Fibroblast of the aortic adventitia (primary cell): ENCODE measurements around the gene CTNNAL1. TPM values are rescaled to one million over a fixed set of nuclear protein-coding genes. Genes with fewer than 3 reads are reported as not detected.

Experiments
- DNase-seq: peaks from one replicate; pipeline ENCODE4 v3.0.0-alpha.2; 2010; ENCODE audit warnings: low read depth
- H3K4me3 ChIP-seq: 2 replicates; pipeline ENCODE4 v1.5.1; 2011; ENCODE audit warnings: low read depth, mild to moderate bottlenecking, control low read depth, low read length, moderate library complexity
- CTCF ChIP-seq: IDR thresholded peaks from 2 replicates; pipeline ENCODE4 v1.5.1; 2011; ENCODE audit warnings: mild to moderate bottlenecking, low read length, control low read depth, inconsistent platforms; ENCODE audit not compliant: insufficient read depth
- total RNA-seq: library from RNA; depleted of rRNA; stranded (reverse); fragments of >200 nt; gene quantifications from 2 replicates; pipeline ENCODE4 v1.2.3, GENCODE V29; 2012; ENCODE audit warnings: low replicate concordance

The CTNNAL1 gene
- total RNA-seq, 1 donor = 89.8 TPM

GRCh38 chr9:108919517-108919916 is 93.8 kb downstream of the CTNNAL1 start:
- no peak overlapping the region for H3K4me3 ChIP-seq
- DNase-seq = no peak
- TF ChIP-seq CTCF = no peak

- no peak for TF ChIP-seq CTCF
- no peak for DNase-seq
- H3K4me3 ChIP-seq = no peak overlapping the region
These were observed 99.9 kb downstream of the CTNNAL1 start for GRCh38 chr9:108913391-108913790.

DNA sequence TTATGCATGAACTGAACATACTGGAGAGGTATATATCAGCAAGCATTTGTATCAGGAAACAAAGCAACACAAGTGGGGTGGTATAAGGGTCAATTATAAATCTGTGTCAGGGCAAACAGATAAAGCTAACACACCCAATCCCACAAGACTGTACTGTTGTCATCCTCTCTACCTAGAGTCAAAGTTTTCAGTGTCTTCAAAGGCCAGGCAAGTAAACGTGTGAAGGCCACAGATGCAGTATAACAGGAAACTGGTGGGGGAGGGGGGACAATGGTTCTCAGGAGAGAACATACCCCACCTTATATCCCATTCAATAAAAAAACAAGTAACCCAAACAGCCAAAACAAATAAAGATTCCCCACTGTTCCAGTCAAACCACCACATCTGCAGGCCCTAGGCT is 101.5 kb downstream of the CTNNAL1 start:
- DNase-seq = no peak
- TF ChIP-seq CTCF = no peak
- no peak overlapping the region for H3K4me3 ChIP-seq

- H3K4me3 ChIP-seq = no peak overlapping the region
- no peak for TF ChIP-seq CTCF
- DNase-seq = no peak
These were observed 102.4 kb downstream of the CTNNAL1 start for GRCh38 chr9:108910914-108911313.

GRCh38 chr9:108910402-108910801 is 102.9 kb downstream of the CTNNAL1 start:
- DNase-seq = no peak
- TF ChIP-seq CTCF = no peak
- H3K4me3 ChIP-seq = no peak overlapping the region

GRCh38 chr9:108905494-108905893 is 107.8 kb downstream of the CTNNAL1 start:
- no peak for DNase-seq
- no peak overlapping the region for H3K4me3 ChIP-seq
- no peak for TF ChIP-seq CTCF

DNA sequence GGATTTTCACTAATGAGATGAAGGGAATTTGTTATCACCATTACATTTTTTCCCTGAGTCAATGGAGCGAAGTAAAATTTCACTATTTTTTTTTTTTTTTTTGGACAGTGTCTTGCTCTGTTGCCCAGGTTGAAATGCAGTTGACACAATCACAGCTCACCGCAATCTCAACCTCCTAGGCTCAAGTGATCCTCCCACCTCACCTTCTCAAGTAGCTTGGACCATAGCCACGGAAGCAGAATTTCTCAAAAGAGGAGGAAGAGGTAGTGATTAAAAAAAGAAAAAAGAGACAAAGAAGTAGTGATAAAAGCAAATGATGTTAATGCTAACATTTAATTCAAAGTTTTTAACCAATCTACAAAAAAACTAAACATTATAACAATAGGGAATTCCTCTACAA is 109.1 kb downstream of the CTNNAL1 start:
- no peak for DNase-seq
- H3K4me3 ChIP-seq = no peak overlapping the region
- TF ChIP-seq CTCF = no peak
